WTC11 (cell line): ENCODE results near the gene EFCAB14.

Experiments used
- ATF2 ChIP-seq: sonication (generic); formaldehyde crosslinking; IDR thresholded peaks from 2 replicates; pipeline ENCODE4 v1.8.1; 2022; ENCODE audit warnings: low read depth, missing genetic modification reagents, borderline replicate concordance
- CREB1 ChIP-seq: sonication (generic); formaldehyde crosslinking; IDR thresholded peaks from 2 replicates; pipeline ENCODE4 v1.8.0; 2023; ENCODE audit warnings: mild to moderate bottlenecking, missing genetic modification reagents
- CREM ChIP-seq: sonication (generic); formaldehyde crosslinking; IDR thresholded peaks from 2 replicates; pipeline ENCODE4 v1.8.1; 2022; ENCODE audit warnings: mild to moderate bottlenecking, missing genetic modification reagents, moderate library complexity
- CTCF ChIP-seq: fragments of 200-600 bp; IDR thresholded peaks from 2 replicates; pipeline ENCODE4 v1.8.0; 2022; ENCODE audit warnings: antibody characterized with exemption
- E2F4 ChIP-seq: sonication (generic); formaldehyde crosslinking; IDR thresholded peaks from 2 replicates; pipeline ENCODE4 v1.8.1; 2022; ENCODE audit warnings: low read depth, mild to moderate bottlenecking, moderate library complexity, missing genetic modification reagents, borderline replicate concordance
- ETV6 ChIP-seq: sonication (generic); formaldehyde crosslinking; IDR thresholded peaks from 2 replicates; pipeline ENCODE4 v1.8.1; 2022; ENCODE audit warnings: mild to moderate bottlenecking, missing genetic modification reagents
- KAT7 ChIP-seq: sonication (generic); formaldehyde crosslinking; IDR thresholded peaks from 2 replicates; pipeline ENCODE4 v1.8.1; 2023; ENCODE audit warnings: missing genetic modification reagents, mild to moderate bottlenecking, borderline replicate concordance
- SP1 ChIP-seq: sonication (generic); formaldehyde crosslinking; conservative IDR thresholded peaks from 2 replicates; pipeline ENCODE4 v1.8.1; 2022; ENCODE audit warnings: missing genetic modification reagents
- TF ChIP-seq, protein P1 (sequence below): sonication (generic); formaldehyde crosslinking; IDR thresholded peaks from 2 replicates; pipeline ENCODE4 v1.8.1; 2023; ENCODE audit warnings: mild to moderate bottlenecking, missing genetic modification reagents, moderate library complexity

GRCh38 chr1:46721204-46721603, 2.3 kb upstream of the EFCAB14 start:
- TF ChIP-seq CTCF (no peak), ATF2 (CRISPR knock-in tag) (no peak), CREM (no peak), SP1 (no peak), CREB1 (CRISPR knock-in tag) (no peak), ETV6 (CRISPR knock-in tag) (no peak), KAT7 (CRISPR knock-in tag) (no peak), E2F4 (no peak)
- TF ChIP-seq, protein P1, sequence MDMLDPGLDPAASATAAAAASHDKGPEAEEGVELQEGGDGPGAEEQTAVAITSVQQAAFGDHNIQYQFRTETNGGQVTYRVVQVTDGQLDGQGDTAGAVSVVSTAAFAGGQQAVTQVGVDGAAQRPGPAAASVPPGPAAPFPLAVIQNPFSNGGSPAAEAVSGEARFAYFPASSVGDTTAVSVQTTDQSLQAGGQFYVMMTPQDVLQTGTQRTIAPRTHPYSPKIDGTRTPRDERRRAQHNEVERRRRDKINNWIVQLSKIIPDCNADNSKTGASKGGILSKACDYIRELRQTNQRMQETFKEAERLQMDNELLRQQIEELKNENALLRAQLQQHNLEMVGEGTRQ (CRISPR knock-in tag), result no peak
